Vagina (tissue), 2 donors: ENCODE data around the gene CERKL. TPM values are rescaled to one million over a fixed set of nuclear protein-coding genes. Genes with fewer than 3 reads are reported as not detected.
"Not testable (repeated sequence)": the region's sequence is repeated elsewhere in the genome, so short reads cannot be mapped to it uniquely, and the experiment has no call there.

Experiments used
- DNase-seq, 2 donors: peaks; one replicate each; pipeline ENCODE4 v3.0.0-alpha.2; 2017; ENCODE audit errors: extremely low spot score in 2 of 2
- H3K27ac ChIP-seq: fragments of 200-600 bp; sonication (generic); one replicate; pipeline ENCODE4 v1.5.1; 2019
- H3K27me3 ChIP-seq: fragments of 200-600 bp; sonication (generic); one replicate; pipeline ENCODE4 v1.5.1; 2019
- H3K36me3 ChIP-seq, 2 donors: fragments of 200-600 bp; sonication (generic); one replicate each; pipeline ENCODE4 v1.5.1; 2017 to 2019
- H3K4me1 ChIP-seq: fragments of 200-600 bp; sonication (generic); one replicate; pipeline ENCODE4 v1.5.1; 2019
- H3K4me3 ChIP-seq, 2 donors: fragments of 200-600 bp; sonication (generic); 1 replicate in 1 of 2; 2 replicates in 1 of 2; pipeline ENCODE4 v1.5.1; 2016 to 2019
- H3K9me3 ChIP-seq: fragments of 200-600 bp; sonication (generic); one replicate; pipeline ENCODE4 v1.5.1; 2019
- CTCF ChIP-seq, 3 experiments: fragments of 450-650 bp in 2 of 3; fragments of 200-600 bp in 1 of 3; sonication (generic) in 1 of 3; IDR thresholded peaks; one replicate each; pipeline ENCODE4 v1.5.1; 2017 to 2019; ENCODE audit warnings: antibody characterized with exemption in 3 of 3, mild to moderate bottlenecking in 2 of 3, moderate library complexity in 2 of 3
- POLR2A ChIP-seq, 2 donors: fragments of 450-650 bp; IDR thresholded peaks; one replicate each; pipeline ENCODE4 v1.6.1; 2017; ENCODE audit warnings: antibody characterized with exemption in 2 of 2, mild to moderate bottlenecking in 2 of 2, moderate library complexity in 2 of 2
- POLR2AphosphoS5 ChIP-seq, 2 donors: sonication (generic); formaldehyde crosslinking; IDR thresholded peaks; one replicate each; pipeline ENCODE4 v1.9.0; 2017; ENCODE audit warnings: antibody characterized with exemption in 2 of 2, mild to moderate bottlenecking in 2 of 2, low read depth in 1 of 2; ENCODE audit not compliant: insufficient read depth in 1 of 2
- intact Hi-C: fragments of 100-400 bp; cut with DNase I; formaldehyde crosslinking; loops from one replicate; pipeline ENCODE4 v1.15.1; 2023
- total RNA-seq: library from RNA; depleted of rRNA; stranded (reverse); fragments of >200 nt; gene quantifications from one replicate; pipeline ENCODE4 v1.2.3, GENCODE V29; 2016

Gene CERKL, protein sequence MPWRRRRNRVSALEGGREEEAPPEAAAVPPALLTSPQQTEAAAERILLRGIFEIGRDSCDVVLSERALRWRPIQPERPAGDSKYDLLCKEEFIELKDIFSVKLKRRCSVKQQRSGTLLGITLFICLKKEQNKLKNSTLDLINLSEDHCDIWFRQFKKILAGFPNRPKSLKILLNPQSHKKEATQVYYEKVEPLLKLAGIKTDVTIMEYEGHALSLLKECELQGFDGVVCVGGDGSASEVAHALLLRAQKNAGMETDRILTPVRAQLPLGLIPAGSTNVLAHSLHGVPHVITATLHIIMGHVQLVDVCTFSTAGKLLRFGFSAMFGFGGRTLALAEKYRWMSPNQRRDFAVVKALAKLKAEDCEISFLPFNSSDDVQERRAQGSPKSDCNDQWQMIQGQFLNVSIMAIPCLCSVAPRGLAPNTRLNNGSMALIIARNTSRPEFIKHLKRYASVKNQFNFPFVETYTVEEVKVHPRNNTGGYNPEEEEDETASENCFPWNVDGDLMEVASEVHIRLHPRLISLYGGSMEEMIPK
- not detected for total RNA-seq

DNA sequence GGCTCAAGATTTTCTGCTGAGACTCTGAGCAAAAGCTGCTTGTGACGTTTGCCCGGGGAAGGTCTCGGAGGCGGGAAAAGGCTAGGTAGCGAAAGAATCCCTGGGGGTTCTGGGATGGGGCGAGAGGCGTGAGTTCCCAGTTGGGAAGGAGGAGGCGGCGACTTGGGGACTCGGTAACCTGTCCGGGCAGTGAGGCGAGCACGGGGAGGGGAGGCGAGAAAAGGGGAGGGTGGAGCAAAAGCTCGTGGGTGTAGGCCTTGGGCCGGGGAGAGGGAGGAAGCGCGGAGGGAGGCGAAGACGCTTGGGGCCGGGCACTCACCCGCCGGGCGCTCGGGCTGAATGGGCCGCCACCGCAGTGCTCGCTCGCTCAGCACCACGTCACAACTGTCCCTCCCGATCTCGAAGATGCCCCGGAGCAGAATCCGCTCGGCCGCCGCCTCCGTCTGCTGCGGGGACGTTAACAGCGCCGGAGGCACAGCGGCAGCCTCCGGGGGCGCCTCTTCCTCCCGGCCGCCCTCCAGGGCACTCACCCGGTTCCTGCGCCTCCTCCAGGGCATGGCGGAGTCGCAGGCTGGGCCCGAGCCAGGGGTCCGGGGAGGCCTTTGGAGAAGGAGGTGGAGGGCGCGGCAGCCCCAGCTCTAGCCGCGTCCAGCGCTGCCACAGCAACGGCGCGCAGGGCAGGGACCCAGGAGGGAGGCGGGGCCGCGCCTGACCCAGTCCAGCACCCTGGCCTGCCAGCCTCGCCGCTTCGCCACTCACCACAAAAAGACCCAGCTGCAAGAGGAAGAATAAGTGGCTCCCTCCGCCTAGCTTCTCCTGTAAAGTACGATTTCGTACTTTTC lies at the start of gene CERKL:
Gene CERKL (minus strand): TSS at position 656 of the 842 bp plus-strand sequence. CDS start 99 bp downstream, at position 557.
- Histone ChIP-seq H3K27me3 (no peaks in the 10 kb centered on the region), H3K4me1 (peaks cover 12% of the 10 kb centered on the region), H3K9me3 (no peaks in the 10 kb centered on the region), H3K36me3 (no peaks in the 10 kb centered on the region), H3K4me3 (peak within 1 kb of the TSS; percentile 49 to 63), H3K27ac (no peak within 1 kb of the TSS)
- no peak for DNase-seq
- no peak for TF ChIP-seq CTCF (IDR thresholded peaks at IDR 0.05)
- TF ChIP-seq POLR2A (IDR thresholded peaks at IDR 0.05) = no peak
- TF ChIP-seq POLR2AphosphoS5 (IDR thresholded peaks at IDR 0.05; ENCODE audit: insufficient read depth in 1 of 2, low read depth in 1 of 2) = no peak
- intact Hi-C loops = no loop called here

- intact Hi-C loops, H3K9me3 ChIP-seq, H3K36me3 ChIP-seq, H3K4me1 ChIP-seq, H3K27ac ChIP-seq, H3K27me3 ChIP-seq, DNase-seq, H3K4me3 ChIP-seq: not testable (repeated sequence)
Measured at GRCh38 chr2:181702519-181702918, 45.6 kb upstream of the CERKL start.

GRCh38 chr2:181698223-181698622 lies 41.3 kb upstream of the CERKL start:
- Histone ChIP-seq H3K4me3 (no peak overlapping the region), H3K4me1 (no peaks in the 10 kb centered on the region), H3K27ac (no peak overlapping the region), H3K27me3 (no peaks in the 10 kb centered on the region), H3K36me3 (no peaks in the 10 kb centered on the region), H3K9me3 (no peaks in the 10 kb centered on the region)
- intact Hi-C loops = no loop called here
- TF ChIP-seq POLR2A (IDR thresholded peaks at IDR 0.05) (no peak), POLR2AphosphoS5 (IDR thresholded peaks at IDR 0.05; ENCODE audit: insufficient read depth in 1 of 2, low read depth in 1 of 2) (no peak), CTCF (IDR thresholded peaks at IDR 0.05) (no peak)
- no peak for DNase-seq

DNA sequence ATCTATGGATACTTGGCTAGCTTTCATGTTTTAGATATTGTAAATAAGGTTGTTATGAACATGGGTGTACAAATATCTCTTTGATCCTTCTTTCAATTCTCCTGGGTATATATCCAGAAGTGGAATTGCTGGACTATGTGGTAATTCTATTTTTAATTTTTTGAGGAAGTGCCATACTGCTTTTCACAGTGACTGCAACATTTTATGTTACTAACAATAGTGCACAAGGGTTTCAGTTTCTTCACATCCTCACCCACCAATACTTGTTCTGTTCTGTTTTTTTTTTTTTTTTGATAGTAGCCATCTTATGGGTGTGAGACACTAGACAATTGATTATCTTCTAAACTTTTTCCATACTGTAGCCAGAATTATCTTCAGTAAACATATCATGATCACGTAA lies 40.7 kb upstream of the CERKL start:
- Histone ChIP-seq H3K36me3 (no peaks in the 10 kb centered on the region), H3K27ac (no peak overlapping the region), H3K9me3 (no peaks in the 10 kb centered on the region), H3K4me3 (no peak overlapping the region), H3K4me1 (no peaks in the 10 kb centered on the region), H3K27me3 (no peaks in the 10 kb centered on the region)
- TF ChIP-seq POLR2AphosphoS5 (IDR thresholded peaks at IDR 0.05; ENCODE audit: insufficient read depth in 1 of 2, low read depth in 1 of 2) (no peak), CTCF (IDR thresholded peaks at IDR 0.05) (no peak), POLR2A (IDR thresholded peaks at IDR 0.05) (no peak)
- DNase-seq = no peak
- intact Hi-C loops = no loop called here

DNA sequence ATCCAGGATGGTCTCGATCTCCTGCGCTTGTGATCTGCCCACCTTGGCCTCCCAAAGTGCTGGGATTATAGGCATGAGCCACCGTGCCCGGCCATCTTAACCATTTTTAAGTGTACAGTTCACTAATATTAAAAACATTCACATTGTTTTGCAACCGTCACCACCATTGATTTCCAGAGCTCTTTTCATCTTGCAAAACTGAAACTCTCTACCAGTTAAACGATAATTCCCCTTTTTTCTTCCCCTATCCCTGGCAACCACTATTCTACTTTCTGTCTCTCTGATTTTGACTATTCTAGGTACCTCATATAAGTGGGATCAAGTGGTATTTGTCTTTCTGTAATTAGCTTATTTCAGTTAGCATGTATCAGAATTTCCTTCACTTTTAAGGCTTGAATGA lies 40.2 kb upstream of the CERKL start:
- intact Hi-C loops = no loop called here
- H3K4me1 ChIP-seq = no peaks in the 10 kb centered on the region
- DNase-seq = no peak
- no peaks in the 10 kb centered on the region for H3K27me3 ChIP-seq
- no peak for TF ChIP-seq POLR2A (IDR thresholded peaks at IDR 0.05)
- no peak for TF ChIP-seq POLR2AphosphoS5 (IDR thresholded peaks at IDR 0.05; ENCODE audit: insufficient read depth in 1 of 2, low read depth in 1 of 2)
- TF ChIP-seq CTCF (IDR thresholded peaks at IDR 0.05) = no peak
- H3K27ac ChIP-seq = no peak overlapping the region
- H3K36me3 ChIP-seq = no peaks in the 10 kb centered on the region
- H3K4me3 ChIP-seq = no peak overlapping the region
- no peaks in the 10 kb centered on the region for H3K9me3 ChIP-seq
